Stimulated activated naive CD8-positive, alpha-beta T cell treated with anti-CD3 and anti-CD28 coated beads, Interleukin-15, Interleukin-2, amounts not matched to agents 100 U/mL and 50 U/mL, for 24 hours (primary cell): Measurements from ENCODE around the gene STEAP1B.

Experiments used
- ATAC-seq: fragments of 150-1000 bp; cut with Tn5 transposase; one replicate; pipeline ENCODE4 v1.10.0; 2021
- DNase-seq: peaks from one replicate; pipeline ENCODE4 v3.0.0; 2021

Gene STEAP1B

GRCh38 chr7:22432203-22432718, 67.7 kb downstream of the STEAP1B start:
- no peak for DNase-seq
- no peak for ATAC-seq

- DNase-seq (no peak), ATAC-seq (no peak)
Measured at GRCh38 chr7:22430457-22430856, 69.5 kb downstream of the STEAP1B start.

GRCh38 chr7:22429386-22429785, 70.6 kb downstream of the STEAP1B start:
- no peak for ATAC-seq

GRCh38 chr7:22427855-22428254, 72.1 kb downstream of the STEAP1B start:
- ATAC-seq (no peak), DNase-seq (no peak)

More at GRCh38 chr7:22429386-22429785, 70.6 kb downstream of the STEAP1B start:
- DNase-seq = no peak

GRCh38 chr7:22427104-22427503, 72.9 kb downstream of the STEAP1B start:
- DNase-seq = no peak
- ATAC-seq = no peak

- ATAC-seq (no peak), DNase-seq (no peak)
Measured at GRCh38 chr7:22426463-22427094, 73.4 kb downstream of the STEAP1B start.

GRCh38 chr7:22425361-22425760, 74.6 kb downstream of the STEAP1B start:
- DNase-seq (no peak), ATAC-seq (no peak)

GRCh38 chr7:22422831-22423615, 77.0 kb downstream of the STEAP1B start:
- ATAC-seq = no peak

GRCh38 chr7:22420973-22421635, 78.9 kb downstream of the STEAP1B start:
- ATAC-seq = no peak
- DNase-seq = no peak

More at GRCh38 chr7:22422831-22423615, 77.0 kb downstream of the STEAP1B start:
- no peak for DNase-seq

- ATAC-seq (no peak), DNase-seq (no peak)
Measured at GRCh38 chr7:22420008-22420407, 80.0 kb downstream of the STEAP1B start.

- ATAC-seq (no peak), DNase-seq (no peak)
Measured at GRCh38 chr7:22419488-22419887, 80.5 kb downstream of the STEAP1B start.

- no peak for DNase-seq
- no peak for ATAC-seq
Measured at GRCh38 chr7:22418251-22419046, 81.5 kb downstream of the STEAP1B start.

GRCh38 chr7:22417841-22418240, 82.1 kb downstream of the STEAP1B start:
- no peak for DNase-seq
- ATAC-seq = no peak

GRCh38 chr7:22417349-22417748, 82.6 kb downstream of the STEAP1B start:
- ATAC-seq (no peak), DNase-seq (no peak)

GRCh38 chr7:22414424-22414823, 85.6 kb downstream of the STEAP1B start:
- no peak for ATAC-seq
- no peak for DNase-seq

GRCh38 chr7:22413211-22413610, 86.8 kb downstream of the STEAP1B start:
- no peak for DNase-seq
- ATAC-seq = no peak

GRCh38 chr7:22411977-22412693, 87.9 kb downstream of the STEAP1B start:
- ATAC-seq (no peak), DNase-seq (no peak)

- no peak for DNase-seq
- ATAC-seq = no peak
Measured at GRCh38 chr7:22406715-22407114, 93.3 kb downstream of the STEAP1B start.

- DNase-seq = no peak
- ATAC-seq = no peak
Measured at GRCh38 chr7:22404421-22405023, 95.5 kb downstream of the STEAP1B start.

GRCh38 chr7:22403344-22403743, 96.6 kb downstream of the STEAP1B start:
- ATAC-seq (no peak), DNase-seq (no peak)

- ATAC-seq (no peak), DNase-seq (no peak)
Measured at GRCh38 chr7:22402250-22402649, 97.7 kb downstream of the STEAP1B start.
